ENCODE measurements around the gene ZNF219.

The ZNF219 gene

DNA sequence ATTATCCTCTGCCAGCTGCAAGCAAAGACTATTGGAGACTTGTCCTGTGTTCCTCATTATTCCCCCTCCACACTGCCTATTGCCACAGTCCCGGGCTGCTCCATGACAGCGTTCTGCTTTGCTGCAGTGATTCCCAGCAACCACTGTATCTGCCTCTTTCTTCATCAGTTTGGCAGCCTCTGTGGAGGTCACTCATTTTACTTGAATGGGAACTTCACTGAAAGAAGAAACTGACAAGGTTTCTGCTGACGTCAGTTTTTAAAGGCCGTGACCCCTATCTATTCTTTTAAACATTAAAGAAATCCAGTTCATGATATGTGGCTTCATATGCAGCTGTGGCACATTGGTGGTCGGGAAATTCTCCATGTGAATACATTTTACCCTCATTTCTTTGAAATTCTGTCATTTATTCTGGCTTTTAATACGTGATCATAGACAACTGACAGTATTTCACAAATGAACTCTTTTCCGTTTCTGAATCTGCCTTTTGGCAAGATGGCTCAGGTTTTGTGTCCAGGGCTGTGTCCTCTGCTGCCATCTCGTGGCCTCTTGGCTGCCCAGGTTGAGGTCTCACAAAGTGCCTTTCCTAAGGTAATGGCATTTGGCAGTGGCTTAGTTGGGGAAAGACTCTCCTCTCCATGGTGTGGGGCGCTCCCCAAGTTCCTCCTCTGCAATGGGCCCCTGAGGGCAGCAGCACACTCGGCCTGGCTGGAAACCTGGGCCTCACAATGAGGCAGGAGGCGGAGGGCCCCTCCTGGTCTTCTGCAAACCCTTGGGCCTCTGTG lies 8.2 kb upstream of the ZNF219 start:
- H3K4me3 ChIP-seq (ENCODE audit: low read length) = peak overlapping the region; percentile 7
- TF ChIP-seq, protein P1, sequence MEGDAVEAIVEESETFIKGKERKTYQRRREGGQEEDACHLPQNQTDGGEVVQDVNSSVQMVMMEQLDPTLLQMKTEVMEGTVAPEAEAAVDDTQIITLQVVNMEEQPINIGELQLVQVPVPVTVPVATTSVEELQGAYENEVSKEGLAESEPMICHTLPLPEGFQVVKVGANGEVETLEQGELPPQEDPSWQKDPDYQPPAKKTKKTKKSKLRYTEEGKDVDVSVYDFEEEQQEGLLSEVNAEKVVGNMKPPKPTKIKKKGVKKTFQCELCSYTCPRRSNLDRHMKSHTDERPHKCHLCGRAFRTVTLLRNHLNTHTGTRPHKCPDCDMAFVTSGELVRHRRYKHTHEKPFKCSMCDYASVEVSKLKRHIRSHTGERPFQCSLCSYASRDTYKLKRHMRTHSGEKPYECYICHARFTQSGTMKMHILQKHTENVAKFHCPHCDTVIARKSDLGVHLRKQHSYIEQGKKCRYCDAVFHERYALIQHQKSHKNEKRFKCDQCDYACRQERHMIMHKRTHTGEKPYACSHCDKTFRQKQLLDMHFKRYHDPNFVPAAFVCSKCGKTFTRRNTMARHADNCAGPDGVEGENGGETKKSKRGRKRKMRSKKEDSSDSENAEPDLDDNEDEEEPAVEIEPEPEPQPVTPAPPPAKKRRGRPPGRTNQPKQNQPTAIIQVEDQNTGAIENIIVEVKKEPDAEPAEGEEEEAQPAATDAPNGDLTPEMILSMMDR (conservative IDR thresholded peaks at IDR 0.05; ENCODE audit: low read depth, low read length) = peak; percentile 99
- DNase-seq (ENCODE audit: low read depth) = no peak

DNA sequence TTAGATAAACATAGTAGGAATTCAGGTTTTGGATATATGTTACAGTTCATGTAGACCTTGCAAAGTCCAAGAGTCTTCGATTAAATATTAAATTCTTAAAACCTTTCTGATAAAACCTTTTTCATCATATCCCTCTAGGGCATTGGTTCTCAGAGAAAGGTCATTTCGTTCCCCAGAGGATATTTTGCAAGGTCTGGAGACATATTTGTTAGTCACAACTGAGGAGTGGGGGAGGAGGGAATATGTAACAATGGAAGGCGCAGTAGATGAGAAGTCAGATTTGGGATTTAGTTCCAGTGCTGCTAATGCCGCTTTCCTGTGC lies 7.7 kb upstream of the ZNF219 start:
- no peak for DNase-seq (ENCODE audit: low read depth)
- peak overlapping the region; percentile 7 for H3K4me3 ChIP-seq (ENCODE audit: low read length)
- TF ChIP-seq, protein P1 (conservative IDR thresholded peaks at IDR 0.05; ENCODE audit: low read depth, low read length) = no peak

- TF ChIP-seq, protein P1 (conservative IDR thresholded peaks at IDR 0.05; ENCODE audit: low read depth, low read length) = no peak
- H3K4me3 ChIP-seq (ENCODE audit: low read length) = no peak overlapping the region
- DNase-seq (ENCODE audit: low read depth) = no peak
These were observed 6.6 kb upstream of the ZNF219 start for GRCh38 chr14:21105095-21105494.

GRCh38 chr14:21104448-21105060 lies 6.1 kb upstream of the ZNF219 start:
- peak overlapping the region; percentile 80 for H3K4me3 ChIP-seq (ENCODE audit: low read length)
- no peak for DNase-seq (ENCODE audit: low read depth)
- TF ChIP-seq, protein P1 (conservative IDR thresholded peaks at IDR 0.05; ENCODE audit: low read depth, low read length) = peak; percentile 100

- TF ChIP-seq, protein P1 (conservative IDR thresholded peaks at IDR 0.05; ENCODE audit: low read depth, low read length) = peak; percentile 75
- H3K4me3 ChIP-seq (ENCODE audit: low read length) = peak overlapping the region; percentile 80
- peak; percentile 88 for DNase-seq (ENCODE audit: low read depth)
These were observed 5.4 kb upstream of the ZNF219 start for GRCh38 chr14:21103710-21104447.

DNA sequence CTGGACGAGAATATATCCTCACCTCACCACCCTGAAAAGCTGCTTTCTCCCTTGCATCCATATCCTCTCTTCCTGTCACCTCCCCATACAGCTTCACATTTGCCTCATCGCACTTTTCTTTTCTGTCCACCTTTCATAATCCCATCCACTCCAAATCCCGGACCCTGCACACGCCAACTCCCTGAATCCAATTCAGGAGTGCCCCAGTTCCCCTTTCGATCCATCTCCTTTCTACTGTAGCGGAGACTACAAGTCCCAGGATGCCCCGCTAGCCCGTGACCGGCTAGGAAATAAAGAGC lies 4.9 kb upstream of the ZNF219 start:
- no peak for DNase-seq (ENCODE audit: low read depth)
- TF ChIP-seq, protein P1 (conservative IDR thresholded peaks at IDR 0.05; ENCODE audit: low read depth, low read length) = no peak
- peak overlapping the region; percentile 80 for H3K4me3 ChIP-seq (ENCODE audit: low read length)

Data from retinal pigment epithelial cell (primary cell).